Stimulated activated CD4-positive, alpha-beta T cell treated with anti-CD3 and anti-CD28 coated beads, Interleukin-1b, Interleukin-23, amount 100 ng/mL, for 4 hours (primary cell): Measurements from ENCODE around the gene SMIM15.
"Not testable (repeated sequence)": the region's sequence is repeated elsewhere in the genome, so short reads cannot be mapped to it uniquely, and the experiment has no call there.

ENCODE experiments used
- DNase-seq, 2 donors: peaks; one replicate each; pipeline ENCODE4 v3.0.0-alpha.2; 2020; ENCODE audit warnings: low read depth in 2 of 2

Gene SMIM15

GRCh38 chr5:61162010-61162831, at the start of gene SMIM15:
Gene SMIM15, minus strand, starts transcription at chr5:61162468. Its CDS starts 2,297 bp downstream, at chr5:61160171.
- peak; percentile 68 to 70 for DNase-seq

- no peak for DNase-seq
Observed at GRCh38 chr5:61207884-61208283, 45.6 kb upstream of the SMIM15 start.

GRCh38 chr5:61205013-61205412, 42.7 kb upstream of the SMIM15 start:
- no peak for DNase-seq

GRCh38 chr5:61202213-61202612, 39.9 kb upstream of the SMIM15 start:
- no peak for DNase-seq

GRCh38 chr5:61200582-61201155, 38.4 kb upstream of the SMIM15 start:
- no peak for DNase-seq

GRCh38 chr5:61198606-61199005, 36.3 kb upstream of the SMIM15 start:
- no peak for DNase-seq

- not testable (repeated sequence) for DNase-seq
Observed at GRCh38 chr5:61187826-61188225, 25.6 kb upstream of the SMIM15 start.

GRCh38 chr5:61187352-61187751, 25.1 kb upstream of the SMIM15 start:
- not testable (repeated sequence) for DNase-seq

GRCh38 chr5:61186634-61187033, 24.4 kb upstream of the SMIM15 start:
- no peak for DNase-seq

- no peak for DNase-seq
Observed at GRCh38 chr5:61184708-61185107, 22.4 kb upstream of the SMIM15 start.

- no peak for DNase-seq
Observed at GRCh38 chr5:61183538-61183937, 21.3 kb upstream of the SMIM15 start.

- no peak for DNase-seq
Observed at GRCh38 chr5:61182449-61182848, 20.2 kb upstream of the SMIM15 start.

- no peak for DNase-seq
Observed at GRCh38 chr5:61180886-61181285, 18.6 kb upstream of the SMIM15 start.

- no peak for DNase-seq
Observed at GRCh38 chr5:61178702-61179101, 16.4 kb upstream of the SMIM15 start.

GRCh38 chr5:61177716-61178115, 15.4 kb upstream of the SMIM15 start:
- DNase-seq = no peak

- no peak for DNase-seq
Observed at GRCh38 chr5:61177070-61177469, 14.8 kb upstream of the SMIM15 start.

GRCh38 chr5:61176631-61177030, 14.4 kb upstream of the SMIM15 start:
- no peak for DNase-seq

GRCh38 chr5:61171479-61171878, 9.2 kb upstream of the SMIM15 start:
- no peak for DNase-seq

GRCh38 chr5:61168951-61169350, 6.7 kb upstream of the SMIM15 start:
- no peak for DNase-seq

GRCh38 chr5:61167382-61167781, 5.1 kb upstream of the SMIM15 start:
- no peak for DNase-seq

- no peak for DNase-seq
Observed at GRCh38 chr5:61163905-61164304, 1.6 kb upstream of the SMIM15 start.

GRCh38 chr5:61162832-61163567, 732 bp upstream of the SMIM15 start:
- no peak for DNase-seq

- DNase-seq = no peak
Observed at GRCh38 chr5:61160497-61160896, 1.8 kb downstream of the SMIM15 start.
